ENCODE measurements around the gene RNF103.

The RNF103 gene

GRCh38 chr2:86628091-86628522, 4.4 kb upstream of the RNF103 start:
- Histone ChIP-seq H3K4me2 (no peak overlapping the region), H4K20me1 (no peaks in the 10 kb centered on the region), H3K4me3 (no peak overlapping the region), H3K27me3 (no peaks in the 10 kb centered on the region), H3K9ac (no peak overlapping the region), H3K27ac (no peak overlapping the region), H3K4me1 (peaks cover 4% of the 10 kb centered on the region; the same call in 1 of the 2 replicates), H3K36me3 (peaks cover 9% of the 10 kb centered on the region; the same call in 1 of the 2 replicates), H3K9me3 (no peaks in the 10 kb centered on the region)
- no peak for TF ChIP-seq Cebpa-rat (IDR thresholded peaks at IDR 0.05)

- H3K27ac ChIP-seq, result no peak overlapping the region
- H3K4me2 ChIP-seq, result no peak overlapping the region
- H3K36me3 ChIP-seq, result peaks cover 9% of the 10 kb centered on the region; the same call in 1 of the 2 replicates
- no peaks in the 10 kb centered on the region for H3K9me3 ChIP-seq
- no peak overlapping the region for H3K9ac ChIP-seq
- peaks cover 4% of the 10 kb centered on the region; the same call in 1 of the 2 replicates for H3K4me1 ChIP-seq
- H3K27me3 ChIP-seq, result no peaks in the 10 kb centered on the region
- no peak for TF ChIP-seq Cebpa-rat (IDR thresholded peaks at IDR 0.05)
- H4K20me1 ChIP-seq, result no peaks in the 10 kb centered on the region
- no peak overlapping the region for H3K4me3 ChIP-seq
Observed at GRCh38 chr2:86627550-86627949, 3.9 kb upstream of the RNF103 start.

- H3K9ac ChIP-seq, result no peak overlapping the region
- H3K36me3 ChIP-seq, result peaks cover 2% of the 10 kb centered on the region; the same call in 1 of the 2 replicates
- H3K27me3 ChIP-seq, result no peaks in the 10 kb centered on the region
- H4K20me1 ChIP-seq, result peaks cover 21% of the 10 kb centered on the region
- no peak overlapping the region for H3K27ac ChIP-seq
- H3K9me3 ChIP-seq, result no peaks in the 10 kb centered on the region
- no peak overlapping the region for H3K4me3 ChIP-seq
- H3K4me1 ChIP-seq, result peaks cover 19% of the 10 kb centered on the region
- TF ChIP-seq Cebpa-rat (IDR thresholded peaks at IDR 0.05), result no peak
- H3K4me2 ChIP-seq, result no peak overlapping the region
Observed at GRCh38 chr2:86625096-86625495, 1.4 kb upstream of the RNF103 start.

- H3K4me3 ChIP-seq, result peak overlapping the region; percentile 95
- peaks cover 10% of the 10 kb centered on the region for H3K36me3 ChIP-seq
- H3K27me3 ChIP-seq, result no peaks in the 10 kb centered on the region
- H3K9me3 ChIP-seq, result no peaks in the 10 kb centered on the region
- peak overlapping the region; percentile 81 for H3K4me2 ChIP-seq
- no peak for TF ChIP-seq Cebpa-rat (IDR thresholded peaks at IDR 0.05)
- peak overlapping the region; percentile 97; the same call in 1 of the 2 replicates for H3K9ac ChIP-seq
- peaks cover 21% of the 10 kb centered on the region for H4K20me1 ChIP-seq
- H3K4me1 ChIP-seq, result peaks cover 22% of the 10 kb centered on the region
- H3K27ac ChIP-seq, result peak overlapping the region; percentile 97
Observed at GRCh38 chr2:86624267-86624547, 542 bp upstream of the RNF103 start.

- H3K9me3 ChIP-seq, result no peaks in the 10 kb centered on the region
- H4K20me1 ChIP-seq, result peaks cover 29% of the 10 kb centered on the region
- no peak for TF ChIP-seq Cebpa-rat (IDR thresholded peaks at IDR 0.05)
- H3K27ac ChIP-seq, result peak overlapping the region; percentile 97
- peak overlapping the region; percentile 95 for H3K4me3 ChIP-seq
- peaks cover 25% of the 10 kb centered on the region for H3K4me1 ChIP-seq
- H3K4me2 ChIP-seq, result peak overlapping the region; percentile 81
- H3K27me3 ChIP-seq, result no peaks in the 10 kb centered on the region
- peak overlapping the region; percentile 97 for H3K9ac ChIP-seq
- H3K36me3 ChIP-seq, result peaks cover 20% of the 10 kb centered on the region
Observed at GRCh38 chr2:86623043-86623493, 597 bp downstream of the RNF103 start.

GRCh38 chr2:86622519-86623042, 1.1 kb downstream of the RNF103 start:
- peak overlapping the region; percentile 81 for H3K4me2 ChIP-seq
- H3K27me3 ChIP-seq, result no peaks in the 10 kb centered on the region
- H3K4me1 ChIP-seq, result peaks cover 29% of the 10 kb centered on the region
- no peaks in the 10 kb centered on the region for H3K9me3 ChIP-seq
- H3K27ac ChIP-seq, result peak overlapping the region; percentile 97
- peaks cover 33% of the 10 kb centered on the region for H4K20me1 ChIP-seq
- peak overlapping the region; percentile 97 for H3K9ac ChIP-seq
- TF ChIP-seq Cebpa-rat (IDR thresholded peaks at IDR 0.05), result no peak
- peak overlapping the region; percentile 95 for H3K4me3 ChIP-seq
- H3K36me3 ChIP-seq, result peaks cover 25% of the 10 kb centered on the region

- Histone ChIP-seq H3K4me3 (peak overlapping the region; percentile 95), H3K36me3 (peaks cover 35% of the 10 kb centered on the region), H3K9me3 (no peaks in the 10 kb centered on the region), H3K9ac (peak overlapping the region; percentile 97), H3K27ac (no peak overlapping the region; the same call in 1 of the 2 replicates), H4K20me1 (peaks cover 35% of the 10 kb centered on the region), H3K27me3 (no peaks in the 10 kb centered on the region), H3K4me2 (peak overlapping the region; percentile 81), H3K4me1 (peaks cover 29% of the 10 kb centered on the region)
- TF ChIP-seq Cebpa-rat (IDR thresholded peaks at IDR 0.05), result no peak
Observed at GRCh38 chr2:86621280-86621943, 2.3 kb downstream of the RNF103 start.

GRCh38 chr2:86617738-86618137, 5.9 kb downstream of the RNF103 start:
- no peak for TF ChIP-seq Cebpa-rat (IDR thresholded peaks at IDR 0.05)
- Histone ChIP-seq H3K9me3 (no peaks in the 10 kb centered on the region), H4K20me1 (peaks cover 35% of the 10 kb centered on the region), H3K27ac (no peak overlapping the region), H3K4me2 (no peak overlapping the region), H3K36me3 (peaks cover 67% of the 10 kb centered on the region), H3K27me3 (no peaks in the 10 kb centered on the region), H3K4me3 (no peak overlapping the region), H3K4me1 (peaks cover 25% of the 10 kb centered on the region), H3K9ac (no peak overlapping the region)

GRCh38 chr2:86617153-86617552, 6.5 kb downstream of the RNF103 start:
- no peak for TF ChIP-seq Cebpa-rat (IDR thresholded peaks at IDR 0.05)
- no peak overlapping the region for H3K4me3 ChIP-seq
- peaks cover 25% of the 10 kb centered on the region for H3K4me1 ChIP-seq
- peaks cover 70% of the 10 kb centered on the region for H3K36me3 ChIP-seq
- H3K9me3 ChIP-seq, result no peaks in the 10 kb centered on the region
- H3K27me3 ChIP-seq, result no peaks in the 10 kb centered on the region
- H3K27ac ChIP-seq, result no peak overlapping the region
- peaks cover 31% of the 10 kb centered on the region for H4K20me1 ChIP-seq
- H3K9ac ChIP-seq, result no peak overlapping the region
- H3K4me2 ChIP-seq, result no peak overlapping the region

GRCh38 chr2:86616502-86616901, 7.2 kb downstream of the RNF103 start:
- Histone ChIP-seq H3K27ac (no peak overlapping the region), H3K4me3 (no peak overlapping the region), H3K4me2 (no peak overlapping the region), H3K36me3 (peaks cover 77% of the 10 kb centered on the region), H3K4me1 (peaks cover 24% of the 10 kb centered on the region), H3K9me3 (no peaks in the 10 kb centered on the region), H3K9ac (no peak overlapping the region), H3K27me3 (no peaks in the 10 kb centered on the region), H4K20me1 (peaks cover 25% of the 10 kb centered on the region)
- TF ChIP-seq Cebpa-rat (IDR thresholded peaks at IDR 0.05), result no peak

Measured in BLaER1 (cell line).